GM18511 (cell line): ENCODE results near the gene OPCML.

Experiments
- ATAC-seq: cut with Tn5 transposase; IDR thresholded peaks from one replicate; pipeline ENCODE4 v1.9.1; 2021; ENCODE audit warnings: mild to moderate bottlenecking, moderate library complexity; ENCODE audit not compliant: unreplicated experiment

Gene OPCML

DNA sequence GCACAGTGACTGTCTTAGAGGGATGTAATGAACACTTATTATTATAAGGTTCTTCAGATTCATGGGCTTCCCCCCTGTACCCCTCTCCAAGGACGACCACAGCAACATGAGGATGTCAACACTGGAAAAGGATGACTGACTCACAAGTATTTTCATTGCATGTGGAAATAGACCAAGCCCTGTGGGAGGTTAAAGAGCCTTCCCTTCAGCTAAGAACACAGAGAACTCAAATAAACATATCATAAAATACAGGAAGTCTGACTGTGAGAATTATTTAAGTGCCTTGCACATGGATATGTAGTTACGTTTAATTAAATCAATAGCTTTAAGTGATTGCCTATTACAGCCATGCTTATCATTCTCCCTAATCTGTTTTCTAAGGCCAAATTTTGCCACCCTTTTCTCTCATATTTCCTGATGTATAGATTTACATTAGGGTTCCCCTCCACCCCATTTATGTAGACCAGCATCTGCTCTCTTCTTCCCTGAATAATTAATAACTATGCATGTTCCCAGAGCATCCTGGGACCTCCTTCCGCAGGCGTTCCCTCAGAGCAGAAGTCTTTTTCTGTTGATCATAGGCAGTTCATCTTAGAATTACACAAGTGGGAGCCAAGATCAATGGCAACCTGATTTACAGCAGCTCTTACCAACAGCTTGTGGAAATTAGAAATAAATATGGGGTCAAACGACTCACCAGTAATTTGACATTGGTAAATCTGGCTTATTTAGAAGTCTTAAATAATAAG lies 226.9 kb downstream of the OPCML start:
- ATAC-seq = no peak

DNA sequence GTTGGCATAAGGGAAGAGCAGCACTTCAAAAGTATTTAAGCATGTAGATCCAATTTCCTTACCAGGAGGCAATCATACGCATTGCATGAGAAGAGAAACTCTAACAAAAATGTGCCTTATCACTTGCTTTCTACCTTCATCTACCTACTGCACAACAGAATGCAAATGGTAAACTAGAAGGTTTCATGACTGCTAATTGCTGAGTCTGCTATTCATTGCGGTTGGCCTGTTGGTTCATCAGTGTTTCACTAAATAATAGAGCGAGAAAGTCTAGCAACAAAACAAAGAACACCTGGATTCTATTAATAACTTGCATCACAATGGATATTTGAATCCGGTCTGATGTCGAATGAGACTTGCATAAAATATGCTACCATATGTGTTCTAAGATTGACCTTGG lies 229.0 kb downstream of the OPCML start:
- ATAC-seq = no peak

DNA sequence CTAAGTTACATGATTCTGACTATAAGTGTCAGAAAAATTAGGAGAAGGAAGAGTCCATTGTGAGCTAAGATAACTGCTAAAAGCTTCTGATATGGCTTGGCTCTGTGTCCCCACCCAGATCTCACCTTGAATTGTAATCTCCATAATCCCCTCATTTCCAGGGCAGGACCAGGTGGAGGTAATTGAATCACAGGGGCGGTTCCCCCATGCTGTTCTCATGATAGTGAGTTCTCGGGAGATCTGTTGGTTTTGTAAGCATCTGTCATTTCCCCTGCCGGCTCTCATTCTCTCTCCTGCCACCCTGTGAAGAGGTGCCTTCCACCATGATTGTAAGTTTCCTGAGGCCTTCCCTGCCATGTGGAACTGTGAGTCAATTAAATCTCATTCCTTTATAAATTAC lies 230.2 kb downstream of the OPCML start:
- ATAC-seq = no peak

DNA sequence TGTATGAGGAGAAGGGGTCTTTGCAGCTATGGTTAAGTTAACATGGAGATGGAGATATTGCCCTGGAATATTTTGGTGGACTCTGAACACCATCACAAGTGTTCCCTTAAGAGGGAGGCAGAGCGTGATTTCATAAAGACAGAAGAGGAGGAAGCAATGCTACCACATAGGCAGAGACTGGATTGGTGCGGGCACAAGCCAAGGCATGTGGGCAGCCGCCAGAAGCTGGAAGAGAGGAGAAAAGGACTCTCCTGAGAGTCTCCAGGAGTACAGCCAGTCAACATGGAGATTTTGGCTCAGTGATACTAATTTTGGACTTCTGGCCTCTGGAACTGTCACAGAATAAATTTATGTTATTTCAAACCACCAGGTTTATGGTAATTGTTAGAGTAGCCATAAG lies 231.6 kb downstream of the OPCML start:
- ATAC-seq = no peak

DNA sequence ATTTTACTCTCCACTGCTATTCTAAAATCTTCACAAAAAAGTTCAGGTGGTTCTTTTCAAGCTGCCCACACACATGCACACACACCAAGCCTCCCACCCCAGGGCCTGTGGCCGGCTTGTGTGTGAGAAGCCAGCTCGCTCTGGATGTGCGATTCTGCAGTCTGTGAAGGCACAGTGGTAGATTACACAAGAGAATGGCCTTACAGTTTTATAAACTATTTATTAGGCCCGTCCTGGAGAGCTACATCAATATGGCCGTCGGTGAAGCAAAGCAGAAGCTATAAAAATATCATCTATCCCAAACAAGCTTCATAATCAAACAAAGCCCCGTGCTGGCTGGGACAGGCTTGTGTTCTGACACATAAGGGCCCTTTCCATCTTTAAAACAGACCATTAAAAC lies 240.5 kb downstream of the OPCML start:
- no peak for ATAC-seq

DNA sequence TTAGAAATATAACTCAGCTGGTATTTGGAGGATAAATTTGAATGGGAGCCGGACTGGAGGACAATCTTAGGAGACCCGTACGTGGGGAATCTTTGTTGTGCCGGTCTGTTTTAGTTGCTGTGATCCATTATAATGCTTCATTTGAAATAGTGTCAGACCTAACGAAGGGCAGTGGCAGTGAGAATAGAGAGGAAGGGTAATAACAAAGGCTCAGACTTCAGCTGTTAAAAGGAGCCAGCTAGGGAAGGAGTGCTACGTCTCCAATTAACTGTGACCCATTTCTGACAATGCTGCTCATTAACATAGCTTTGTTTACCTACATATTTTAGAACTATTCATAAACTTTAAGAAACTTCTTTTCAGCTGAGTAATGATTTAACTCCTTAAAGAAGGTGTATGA lies 246.9 kb downstream of the OPCML start:
- no peak for ATAC-seq

DNA sequence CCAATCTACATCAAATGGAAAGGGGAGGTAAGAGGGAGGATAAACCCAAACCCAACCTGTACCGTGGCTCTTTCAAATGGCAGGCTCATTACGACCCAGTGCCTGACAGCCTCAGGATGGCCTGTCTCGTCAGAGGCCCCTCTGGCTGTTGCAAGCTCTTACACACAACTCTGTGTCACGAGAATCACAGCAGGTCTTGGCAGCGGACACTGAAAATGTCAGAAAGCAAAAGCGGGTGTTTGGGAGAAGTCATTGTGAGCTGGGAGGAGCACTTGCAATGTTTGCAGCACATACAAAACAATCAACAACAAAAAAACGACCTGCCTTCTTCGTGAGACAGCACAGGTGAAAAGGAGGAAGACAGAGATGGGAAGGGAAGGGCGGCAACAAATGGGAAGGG lies 248.1 kb downstream of the OPCML start:
- no peak for ATAC-seq

DNA sequence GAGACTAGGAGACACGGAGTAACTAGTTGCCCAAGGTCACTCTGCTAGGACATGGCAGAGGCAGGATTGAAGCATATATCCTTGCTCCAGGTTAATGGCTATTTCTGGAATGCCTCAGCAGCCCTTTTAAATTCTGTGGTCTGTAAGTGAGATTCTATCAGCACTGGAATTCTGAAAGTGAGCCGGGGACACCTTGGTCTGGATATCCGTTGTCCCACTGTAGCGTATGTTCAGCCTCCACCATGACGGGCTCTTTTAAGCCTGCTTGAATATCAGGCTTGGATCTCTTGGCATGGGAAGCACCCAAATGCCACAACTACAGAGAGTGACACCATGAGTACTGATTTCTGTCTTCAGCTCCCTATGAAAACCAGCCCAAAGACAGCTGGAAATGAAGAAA lies 254.4 kb downstream of the OPCML start:
- ATAC-seq = no peak

DNA sequence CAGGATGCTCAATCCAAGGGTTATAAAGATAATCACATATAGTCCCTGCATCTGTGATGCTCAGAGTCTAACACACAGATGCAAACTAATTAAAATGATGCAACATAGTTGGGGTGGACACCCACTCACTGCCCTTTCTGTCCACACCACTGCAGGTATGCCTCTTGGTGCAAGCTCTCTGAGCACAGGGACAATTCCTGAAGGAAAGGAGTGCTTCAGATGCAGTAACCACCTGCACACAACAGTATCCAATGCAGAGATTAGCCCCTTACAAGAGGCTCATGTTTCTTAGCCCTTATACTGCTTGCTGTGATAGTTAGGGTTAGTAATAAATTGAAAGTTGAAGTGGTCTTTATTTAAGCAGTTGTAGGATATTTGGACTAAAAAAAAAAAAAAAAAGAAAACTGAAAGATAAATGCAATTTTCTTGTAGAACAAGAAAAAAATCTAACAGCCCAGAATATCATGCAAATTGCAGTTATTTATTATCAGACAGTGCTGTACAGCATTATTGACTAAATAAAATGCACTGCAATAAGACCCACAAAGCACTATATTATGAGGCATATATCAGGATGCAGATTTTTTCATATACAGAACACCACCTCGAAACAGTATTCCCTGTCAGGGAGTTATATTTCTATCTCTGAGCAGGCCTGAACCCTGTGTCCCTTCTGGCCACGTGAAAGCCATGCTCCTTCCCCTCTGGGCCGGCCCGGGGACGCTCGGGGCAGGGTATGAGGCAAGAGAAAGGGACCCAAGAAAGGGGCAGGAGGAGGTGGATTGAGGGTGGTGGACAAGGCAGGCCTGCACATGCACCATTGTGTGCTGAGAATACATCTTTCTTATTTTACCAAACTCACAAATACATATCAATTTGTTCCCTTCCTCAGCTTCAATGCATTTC lies 260.2 kb downstream of the OPCML start:
- ATAC-seq = no peak

DNA sequence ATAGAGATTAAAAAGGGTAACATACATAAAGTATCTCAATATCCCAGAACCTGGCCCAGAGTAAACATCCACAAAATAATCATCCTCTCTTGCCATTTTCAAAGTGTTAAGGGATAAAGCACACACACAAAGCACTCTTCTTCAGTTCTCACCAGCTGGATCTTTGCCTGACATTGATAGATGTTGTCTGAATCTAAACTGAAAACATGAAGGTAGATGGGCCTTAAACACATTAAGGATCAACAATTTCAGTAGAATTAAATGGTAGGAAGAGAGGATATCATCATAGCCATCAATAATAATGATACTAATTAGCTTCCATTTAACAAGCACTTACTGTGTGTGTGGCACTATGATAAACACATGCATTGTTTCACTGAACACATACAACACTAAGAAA lies 261.1 kb downstream of the OPCML start:
- no peak for ATAC-seq

DNA sequence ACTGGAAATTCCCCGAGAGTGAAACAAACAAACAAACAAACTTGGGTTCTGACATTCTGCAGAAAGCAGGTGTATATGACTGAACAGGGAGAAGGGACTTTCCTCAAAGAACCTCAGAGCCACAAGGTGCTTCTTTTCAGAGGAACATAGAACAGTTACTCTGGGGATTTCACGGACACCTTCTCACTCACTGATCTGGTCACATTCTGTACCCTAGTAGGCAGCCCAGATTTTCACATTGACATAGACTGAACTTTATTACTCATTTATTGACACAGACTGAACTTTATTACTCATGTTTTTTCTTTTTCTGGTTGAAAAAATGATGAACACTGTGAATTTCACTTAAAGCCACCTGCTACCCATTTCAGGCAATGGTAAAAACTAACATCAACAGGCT lies 263.0 kb downstream of the OPCML start:
- ATAC-seq = peak; percentile 94

DNA sequence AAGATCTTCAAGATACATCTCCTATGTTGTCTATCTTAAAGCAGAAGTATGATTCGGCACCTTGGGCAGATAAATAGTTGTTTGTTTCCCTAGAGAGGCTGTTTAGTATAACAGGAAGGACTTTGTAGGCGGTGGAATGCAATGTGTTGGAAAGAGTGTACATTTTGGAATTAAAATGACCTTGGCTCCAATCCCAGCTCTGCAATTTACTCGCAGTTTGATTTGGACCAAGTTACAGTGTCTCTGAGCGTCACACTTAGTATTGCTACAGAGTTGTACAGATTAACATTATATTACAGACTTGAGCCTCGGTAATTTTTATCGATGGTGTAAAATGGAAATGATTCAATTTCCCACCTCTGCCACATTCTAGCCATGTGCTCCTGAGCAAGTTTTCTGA lies 265.3 kb downstream of the OPCML start:
- ATAC-seq = no peak

DNA sequence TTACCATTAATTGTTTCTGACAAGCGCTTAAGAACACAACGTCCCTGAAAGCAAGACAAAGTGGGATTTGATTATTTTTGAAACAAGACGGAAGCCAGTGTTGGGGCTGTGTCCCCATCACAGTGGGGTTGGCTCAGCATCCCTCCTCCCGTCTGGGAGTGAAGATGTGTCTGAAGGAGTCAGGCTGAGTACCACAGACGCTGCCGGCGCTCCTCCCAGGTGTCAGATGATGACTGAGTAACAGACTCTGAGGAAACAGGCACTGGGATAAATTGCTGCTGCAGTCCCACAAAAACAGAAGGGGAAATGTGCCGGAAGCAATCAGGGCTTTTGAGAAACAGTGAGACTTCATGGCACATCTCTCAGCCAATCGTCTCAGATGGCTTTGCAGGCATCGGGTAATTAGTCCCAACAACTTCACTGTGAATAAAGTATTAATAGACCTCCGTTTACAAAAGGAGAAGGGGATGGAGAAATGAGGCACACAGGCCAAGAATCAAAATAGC lies 266.7 kb downstream of the OPCML start:
- no peak for ATAC-seq

DNA sequence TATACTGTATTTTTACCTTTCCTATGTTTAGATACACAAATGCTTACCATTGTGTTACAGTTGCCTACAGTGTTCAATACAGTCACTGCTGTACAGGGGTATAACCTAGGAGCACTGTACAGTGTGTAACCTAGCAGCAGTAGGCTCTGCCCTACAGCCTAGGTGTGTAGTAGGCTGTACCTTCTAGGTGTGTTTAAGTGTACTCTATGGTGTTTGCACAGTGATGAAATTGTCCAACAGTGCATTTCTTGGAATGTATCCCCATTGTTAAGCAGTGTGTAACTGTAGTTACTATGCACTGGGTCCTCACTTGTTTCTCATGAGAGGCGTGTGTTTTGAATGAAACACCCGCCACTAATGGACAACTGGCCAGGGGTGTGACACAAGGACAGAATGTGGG lies 269.0 kb downstream of the OPCML start:
- no peak for ATAC-seq

DNA sequence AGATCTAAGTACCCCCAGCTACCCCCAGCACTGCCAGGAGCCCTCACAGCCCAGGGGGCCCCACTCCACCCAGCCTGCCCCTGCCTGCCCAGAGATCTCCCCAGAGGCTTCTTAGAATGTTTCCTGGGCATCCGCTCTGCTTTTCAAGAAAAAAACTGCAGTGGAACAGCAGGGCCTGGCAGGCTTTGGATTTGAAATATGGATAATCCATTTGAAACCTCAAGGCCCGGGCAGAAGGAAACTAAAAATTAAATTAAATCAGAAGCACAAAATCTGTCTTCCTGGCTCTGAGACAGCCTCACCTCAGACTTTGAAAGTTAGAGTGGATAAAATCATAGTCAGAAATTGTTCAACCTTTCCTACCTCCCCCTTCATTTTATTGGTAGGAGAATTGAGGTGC lies 273.6 kb downstream of the OPCML start:
- ATAC-seq = no peak

DNA sequence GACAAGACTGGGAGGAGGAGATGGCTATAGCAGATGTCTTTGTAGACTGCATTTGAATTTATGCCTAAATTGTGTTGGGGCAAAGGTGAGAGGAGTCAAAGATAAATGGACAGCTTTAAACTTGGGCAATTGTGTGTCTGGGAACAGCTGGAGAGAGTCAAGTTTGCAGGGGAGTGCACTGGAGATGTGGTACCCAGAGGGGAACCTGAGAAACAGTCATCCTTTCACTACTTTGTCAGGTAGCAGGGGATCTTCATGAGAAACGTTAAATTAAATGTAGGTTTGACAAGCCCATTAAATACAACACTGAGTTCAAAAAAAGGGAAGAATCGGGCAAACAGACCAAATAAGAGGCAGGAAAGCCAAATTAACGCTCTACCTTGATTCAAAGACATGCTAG lies 277.7 kb downstream of the OPCML start:
- no peak for ATAC-seq

DNA sequence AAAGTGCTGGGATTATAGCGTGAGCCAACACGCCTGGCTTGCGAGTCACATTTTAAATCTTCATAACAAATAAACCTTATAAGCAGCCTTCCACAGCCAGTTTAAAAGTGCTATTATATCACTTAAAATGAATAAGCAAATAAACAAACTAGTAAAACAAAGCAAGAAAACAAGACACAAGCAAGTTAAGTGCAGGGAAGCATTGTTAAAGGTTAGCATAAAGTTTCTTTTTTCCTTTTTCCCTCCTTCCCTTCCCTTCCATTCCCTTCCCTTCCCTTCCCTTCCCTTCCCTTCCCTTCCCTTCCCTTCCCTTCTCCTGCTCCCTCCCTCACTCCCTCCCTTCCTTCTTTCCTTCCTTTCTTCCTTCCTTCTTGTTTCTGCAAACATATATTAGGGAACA lies 278.7 kb downstream of the OPCML start:
- ATAC-seq = no peak

DNA sequence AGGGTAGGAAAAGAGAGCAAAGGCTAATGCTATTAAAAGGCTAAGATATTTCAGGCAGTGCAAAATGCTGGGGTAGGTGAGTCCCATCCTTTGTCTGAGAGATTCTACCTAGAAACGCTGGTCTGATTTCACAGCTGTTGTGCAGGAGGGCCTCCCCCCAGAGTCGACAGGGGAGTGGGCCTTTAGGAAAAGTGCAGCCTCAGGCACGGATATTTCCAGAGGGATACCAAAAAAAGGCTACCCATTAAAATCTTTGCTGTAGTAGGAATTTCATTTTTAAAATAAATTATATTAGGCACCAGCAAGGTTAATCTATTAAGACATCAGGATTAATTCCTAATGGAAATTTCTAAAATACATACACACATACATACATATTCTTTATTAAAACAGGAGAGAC lies 280.5 kb downstream of the OPCML start:
- no peak for ATAC-seq

DNA sequence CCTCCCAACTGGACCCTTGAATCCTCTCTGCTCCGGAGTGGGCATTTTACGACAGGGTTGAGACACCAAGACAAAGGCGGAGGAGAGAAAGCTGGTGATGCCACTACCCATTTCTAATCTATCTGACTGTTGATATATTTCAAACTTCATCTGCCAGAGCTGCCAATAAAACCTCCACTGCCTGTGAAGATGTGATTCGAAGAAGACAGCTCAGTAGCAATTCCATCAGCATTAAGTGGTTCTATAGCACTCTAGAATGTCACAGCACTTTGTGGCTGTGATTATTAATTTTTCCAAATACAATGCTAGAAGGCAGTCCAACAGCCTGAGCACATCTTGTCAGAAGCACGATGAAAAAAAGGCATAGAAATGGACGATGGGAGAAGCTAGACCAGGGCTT lies 282.8 kb downstream of the OPCML start:
- ATAC-seq = no peak

DNA sequence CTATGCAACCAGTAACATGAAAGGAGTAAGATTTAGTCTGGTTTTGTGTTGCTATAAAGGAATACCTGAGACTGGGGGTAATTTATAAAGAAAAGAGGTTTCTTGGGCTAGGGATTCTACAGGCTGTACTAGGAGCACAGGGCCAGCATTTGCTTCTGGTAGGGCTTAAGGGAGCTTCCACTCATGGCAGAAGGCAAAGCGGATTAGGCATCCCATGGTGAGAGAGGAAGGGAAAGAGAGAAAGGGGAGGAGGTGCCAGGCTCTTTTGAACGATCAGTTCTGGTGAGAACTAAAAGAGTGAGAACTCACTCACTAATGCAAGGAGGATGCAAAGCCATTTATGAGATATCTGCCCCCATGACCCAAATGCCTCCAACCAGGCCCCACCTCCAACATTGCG lies 283.2 kb downstream of the OPCML start:
- no peak for ATAC-seq

DNA sequence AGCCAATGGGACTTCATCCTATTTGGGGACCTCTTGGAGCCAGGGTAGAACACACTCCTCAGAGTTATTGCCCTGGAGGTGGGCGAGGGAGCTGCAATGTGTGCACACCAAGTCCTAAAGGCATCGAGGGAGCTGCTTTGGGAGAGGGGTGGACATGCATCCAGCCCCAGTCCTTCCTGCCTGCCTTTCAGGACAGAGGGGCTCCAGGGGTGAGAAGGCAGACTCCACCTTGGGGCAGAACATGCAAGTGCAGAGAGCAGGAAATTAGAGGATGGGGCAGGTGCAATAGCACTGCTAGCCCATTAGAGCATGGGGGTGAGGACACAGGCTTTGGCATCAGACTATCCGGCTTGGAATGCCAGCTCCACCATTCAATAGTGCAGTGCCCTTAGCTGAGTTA lies 288.5 kb downstream of the OPCML start:
- ATAC-seq = no peak
